HCT116 (cell line): ENCODE data around the gene RAET1G. TPM values are rescaled to one million over a fixed set of nuclear protein-coding genes. Genes with fewer than 3 reads are reported as not detected.

Source experiments
- ATAC-seq: fragments of 200-7000 bp; cut with Tn5 transposase; 2 replicates; pipeline ENCODE4 v1.9.1; 2020; ENCODE audit warnings: mild to moderate bottlenecking, moderate library complexity
- BruUV-seq: library from RNA; stranded (reverse); fragments of 400-500 nt; replicated peaks from 2 replicates; lab custom pipeline; 2021; lab: Mats Ljungman, UMichigan
- CTCF ChIA-PET: fragments of 300-600 bp; sonication (Branson Sonifier 250); formaldehyde crosslinking; loops from one replicate; lab custom pipeline; 2021; ENCODE audit warnings: antibody characterized with exemption; lab: Charles Lee
- POLR2A ChIA-PET: fragments of 300-600, 350-600 bp; sonication (Branson Sonifier 250); formaldehyde crosslinking; loops from one replicate; lab custom pipeline; 2021; ENCODE audit warnings: antibody characterized with exemption; lab: Charles Lee
- RAD21 ChIA-PET, 2 experiments: fragments of 300-600 bp; sonication (Branson Sonifier 250); formaldehyde crosslinking; loops; one replicate each; lab custom pipeline; 2023; ENCODE audit warnings: low total read pairs in 2 of 2; ENCODE audit not compliant: uncharacterized antibody in 2 of 2, unreplicated experiment in 2 of 2, low non-redundant PET in 1 of 2; lab: Charles Lee
- DNase-seq: peaks from one replicate; pipeline ENCODE4 v3.0.0-alpha.2; 2010; ENCODE audit warnings: low read depth, low spot score
- H2AFZ ChIP-seq: fragments of 200-600 bp; shearing (Covaris generic), sonication (generic); 2 replicates; pipeline ENCODE4 v1.6.1; 2017; ENCODE audit warnings: low read depth, mixed run types, mixed read lengths, antibody characterized with exemption, low read length; ENCODE audit not compliant: poor library complexity, severe bottlenecking
- H3K27ac ChIP-seq: 2 replicates; pipeline ENCODE4 v1.5.1; 2012; ENCODE audit warnings: low read depth, low read length
- H3K27me3 ChIP-seq: fragments of 200-600 bp; sonication (generic); 2 replicates; pipeline ENCODE4 v1.6.1; 2016; ENCODE audit warnings: mixed run types, low read length, mixed read lengths; ENCODE audit not compliant: insufficient read depth
- H3K36me3 ChIP-seq, 2 experiments: fragments of 200-500 bp in 1 of 2; fragments of 200-600 bp in 1 of 2; sonication (Bioruptor generic) in 1 of 2; sonication (generic) in 1 of 2; 2 replicates each; pipeline versions ENCODE4 v1.5.1 to v1.6.1; 2014 to 2016; ENCODE audit warnings: low read length in 2 of 2, inconsistent platforms in 1 of 2, mixed read lengths in 1 of 2, mixed run types in 1 of 2; ENCODE audit not compliant: insufficient read depth in 2 of 2, control insufficient read depth in 1 of 2
- H3K4me1 ChIP-seq, 2 experiments: fragments of 200-600 bp in 1 of 2; sonication (generic) in 1 of 2; 2 replicates each; pipeline versions ENCODE4 v1.5.1 to v1.6.1; 2012 to 2017; ENCODE audit warnings: low read length in 2 of 2, inconsistent platforms in 1 of 2, mild to moderate bottlenecking in 1 of 2, mixed read lengths in 1 of 2, mixed run types in 1 of 2, moderate library complexity in 1 of 2; ENCODE audit not compliant: insufficient read depth in 2 of 2, control insufficient read depth in 1 of 2
- H3K4me2 ChIP-seq: fragments of 200-600 bp; sonication (generic); 2 replicates; pipeline ENCODE4 v1.6.1; 2017; ENCODE audit warnings: mixed run types, low read length, mixed read lengths
- H3K4me3 ChIP-seq, 2 experiments: fragments of 200-600 bp in 1 of 2; sonication (generic) in 1 of 2; replicated peaks in 1 of 2; 2 replicates each; pipeline ENCODE4 v1.5.1; 2011 to 2016; ENCODE audit warnings: low read length in 2 of 2, control low read depth in 1 of 2, low read depth in 1 of 2, mild to moderate bottlenecking in 1 of 2, mixed read lengths in 1 of 2, mixed run types in 1 of 2
- H3K79me2 ChIP-seq: fragments of 200-600 bp; sonication (generic); 2 replicates; pipeline ENCODE4 v1.6.1; 2017; ENCODE audit warnings: mild to moderate bottlenecking, mixed run types, low read length, moderate library complexity, mixed read lengths; ENCODE audit not compliant: insufficient read depth
- H3K9ac ChIP-seq: fragments of 200-600 bp; sonication (generic); 2 replicates; pipeline ENCODE4 v1.6.1; 2016; ENCODE audit warnings: low read length, mixed read lengths
- H3K9me2 ChIP-seq: fragments of 200-600 bp; sonication (generic), shearing (Covaris generic); 2 replicates; pipeline ENCODE4 v1.6.1; 2017; ENCODE audit warnings: mixed run types, mild to moderate bottlenecking, moderate library complexity; ENCODE audit not compliant: insufficient read depth
- H3K9me3 ChIP-seq, 2 experiments: fragments of 200-500 bp in 1 of 2; fragments of 200-600 bp in 1 of 2; sonication (Bioruptor generic) in 1 of 2; sonication (generic) in 1 of 2; 2 replicates each; pipeline ENCODE4 v1.6.1; 2014 to 2017; ENCODE audit warnings: low read length in 2 of 2, mixed read lengths in 2 of 2, inconsistent platforms in 1 of 2, low read depth in 1 of 2, mild to moderate bottlenecking in 1 of 2, mixed run types in 1 of 2, moderate library complexity in 1 of 2; ENCODE audit not compliant: control insufficient read depth in 1 of 2, insufficient read depth in 1 of 2
- H4K20me1 ChIP-seq: fragments of 200-600 bp; sonication (generic), shearing (Covaris generic); 2 replicates; pipeline ENCODE4 v1.6.1; 2017; ENCODE audit warnings: mixed run types, mild to moderate bottlenecking, moderate library complexity; ENCODE audit not compliant: insufficient read depth
- CBX3 ChIP-seq: IDR thresholded peaks from 2 replicates; pipeline ENCODE4 v1.6.1; 2012; ENCODE audit warnings: low read depth
- EGR1 ChIP-seq: IDR thresholded peaks from 2 replicates; pipeline ENCODE4 v1.6.1; 2012; ENCODE audit warnings: low read depth
- ELF1 ChIP-seq: IDR thresholded peaks from 2 replicates; pipeline ENCODE4 v1.6.1; 2012; ENCODE audit warnings: low read depth, borderline replicate concordance
- FOSL1 ChIP-seq: IDR thresholded peaks from 2 replicates; pipeline ENCODE4 v1.6.1; 2012; ENCODE audit warnings: low read depth
- POLR2A ChIP-seq: IDR thresholded peaks from 2 replicates; pipeline ENCODE4 v1.7.0; 2011; ENCODE audit warnings: borderline replicate concordance; ENCODE audit not compliant: insufficient read depth, insufficient read length; ENCODE audit errors: extremely low read depth
- RAD21 ChIP-seq: IDR thresholded peaks from 2 replicates; pipeline ENCODE4 v1.6.1; 2012; ENCODE audit warnings: low read depth, mild to moderate bottlenecking
- SP1 ChIP-seq: IDR thresholded peaks from 2 replicates; pipeline ENCODE4 v1.6.1; 2012; ENCODE audit warnings: low read depth
- SRF ChIP-seq: IDR thresholded peaks from 2 replicates; pipeline ENCODE4 v1.6.1; 2012; ENCODE audit warnings: low read depth
- YY1 ChIP-seq: IDR thresholded peaks from 2 replicates; pipeline ENCODE4 v1.6.1; 2011; ENCODE audit warnings: low read length, low read depth, moderate library complexity, mild to moderate bottlenecking; ENCODE audit not compliant: insufficient replicate concordance; ENCODE audit errors: extremely low read depth
- ZNF274 ChIP-seq: fragments of 200-500 bp; sonication (Bioruptor generic); IDR thresholded peaks from 2 replicates; pipeline ENCODE4 v1.6.1; 2014; ENCODE audit warnings: mild to moderate bottlenecking, low read depth, low read length, inconsistent platforms
- intact Hi-C: fragments of 100-400 bp; cut with micrococcal nuclease; formaldehyde crosslinking; loops from 2 replicates; pipeline ENCODE4 v1.10.0; 2022
- total RNA-seq: library from RNA; stranded (reverse); gene quantifications from one replicate; pipeline ENCODE4 v1.2.1, GENCODE V29; 2021; ENCODE audit not compliant: unreplicated experiment
- TF ChIP-seq, protein P1 (sequence below): IDR thresholded peaks from 2 replicates; pipeline ENCODE4 v1.6.1; 2012

The RAET1G gene
- total RNA-seq, 1 experiment from 2014 or later = 0.37 TPM

DNA sequence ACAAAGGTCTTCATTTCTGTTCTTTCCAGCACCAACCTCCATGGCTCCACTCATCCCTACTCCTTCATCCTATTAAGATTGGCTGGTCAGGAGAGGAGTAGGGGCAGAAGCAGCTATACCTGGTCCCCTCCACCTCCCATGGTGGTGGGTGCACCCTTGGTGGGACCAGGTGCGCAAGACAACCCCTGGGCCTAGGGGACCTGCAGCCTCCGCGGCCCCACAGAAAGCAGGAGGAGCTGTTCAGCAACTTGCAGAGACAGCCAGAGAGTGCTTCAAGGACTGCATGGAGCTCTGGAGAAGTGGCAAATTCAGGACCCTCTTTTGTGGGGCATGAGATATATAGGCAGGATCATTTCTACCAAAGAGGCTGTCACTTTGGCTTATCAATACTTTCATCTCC, 28.7 kb upstream of the RAET1G start:
- intact Hi-C loops = no loop called here

DNA sequence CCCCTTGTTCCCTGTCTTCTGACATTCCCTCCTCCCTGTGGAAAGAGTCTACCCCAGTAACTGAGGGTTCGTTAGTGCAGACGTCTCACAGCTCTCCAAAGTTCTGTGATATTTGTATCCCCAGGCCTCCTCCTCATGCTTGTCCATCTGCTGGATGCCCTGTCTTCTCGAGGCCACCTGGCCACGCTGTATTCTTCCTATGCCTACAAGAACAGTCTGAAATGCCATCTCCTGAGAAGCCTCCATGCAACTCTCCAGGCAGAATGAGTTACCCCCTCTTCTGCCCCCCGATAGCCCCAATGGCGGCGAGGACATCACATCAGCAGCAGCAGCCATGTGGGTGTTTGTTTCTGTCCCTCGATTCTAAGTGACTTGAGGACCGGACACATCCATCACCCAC, 28.2 kb upstream of the RAET1G start:
- no peak overlapping the region for H2AFZ ChIP-seq
- H3K27ac ChIP-seq = no peak overlapping the region
- CTCF ChIA-PET = no interaction called here
- RAD21 ChIA-PET = no interaction called here
- no peak overlapping the region for H3K4me2 ChIP-seq
- no peaks in the 10 kb centered on the region for H3K79me2 ChIP-seq
- no peak for DNase-seq
- H3K4me3 ChIP-seq = no peak overlapping the region
- no peaks in the 10 kb centered on the region for H3K4me1 ChIP-seq
- TF ChIP-seq FOSL1 (no peak), SP1 (no peak), SRF (no peak), POLR2A (no peak), ZNF274 (no peak)
- TF ChIP-seq, protein P1, sequence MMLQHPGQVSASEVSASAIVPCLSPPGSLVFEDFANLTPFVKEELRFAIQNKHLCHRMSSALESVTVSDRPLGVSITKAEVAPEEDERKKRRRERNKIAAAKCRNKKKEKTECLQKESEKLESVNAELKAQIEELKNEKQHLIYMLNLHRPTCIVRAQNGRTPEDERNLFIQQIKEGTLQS = no peak
- no TSS peak for BruUV-seq
- ATAC-seq = no peak
- H3K9ac ChIP-seq = no peak overlapping the region
- H4K20me1 ChIP-seq = no peaks in the 10 kb centered on the region
- no peaks in the 10 kb centered on the region for H3K36me3 ChIP-seq
- intact Hi-C loops = no loop called here
- POLR2A ChIA-PET = no interaction called here
- H3K9me3 ChIP-seq = no peaks in the 10 kb centered on the region
- H3K27me3 ChIP-seq = no peaks in the 10 kb centered on the region
- H3K9me2 ChIP-seq = no peaks in the 10 kb centered on the region

More for the DNA sequence above, 28.7 kb upstream of the RAET1G start:
- ChIA-PET CTCF (interaction anchor here (1.3 kb wide), 1 partner anchor 10 kb away, joined by 3 read pairs; no protein-coding TSS in a partner anchor), POLR2A (no interaction called here), RAD21 (no interaction called here)
- no peak for ATAC-seq
- Histone ChIP-seq H3K36me3 (no peaks in the 10 kb centered on the region), H3K9me2 (no peaks in the 10 kb centered on the region), H3K27me3 (no peaks in the 10 kb centered on the region), H3K79me2 (no peaks in the 10 kb centered on the region), H3K9me3 (no peaks in the 10 kb centered on the region), H3K4me1 (no peaks in the 10 kb centered on the region), H3K4me3 (no peak overlapping the region), H3K27ac (no peak overlapping the region), H3K9ac (no peak overlapping the region), H2AFZ (no peak overlapping the region), H3K4me2 (no peak overlapping the region), H4K20me1 (no peaks in the 10 kb centered on the region)
- DNase-seq = no peak
- TF ChIP-seq SRF = no peak
- TF ChIP-seq, protein P1 = no peak
- TF ChIP-seq RAD21 = no peak
- no peak for TF ChIP-seq YY1
- no peak for TF ChIP-seq ELF1
- TF ChIP-seq CBX3 = no peak
- TF ChIP-seq EGR1 = no peak
- no TSS peak for BruUV-seq
